ENCODE measurements around the gene OR10G8. TPM values are rescaled to one million over a fixed set of nuclear protein-coding genes. Genes with fewer than 3 reads are reported as not detected.
A peak's percentile ranks its signal among the peaks of the same experiment; 100 is the strongest.

Gene OR10G8
- total RNA-seq, 1 experiment from 2014 or later, result not detected

GRCh38 chr11:124070915-124071622, 44.5 kb downstream of the OR10G8 start:
- peaks cover 27% of the 10 kb centered on the region for H3K27me3 ChIP-seq (ENCODE audit: insufficient read depth, low read length)
- H3K4me3 ChIP-seq (replicated peaks in 1 of 2; ENCODE audit: low read depth in 1 of 2, low read length in 2 of 2), result no peak overlapping the region
- H3K36me3 ChIP-seq (ENCODE audit: control insufficient read depth in 1 of 2, insufficient read depth in 2 of 2, low read length in 2 of 2), result no peaks in the 10 kb centered on the region
- ChIA-PET RAD21 (ENCODE audit: low non-redundant PET in 1 of 2, low total read pairs in 2 of 2, uncharacterized antibody in 2 of 2, unreplicated experiment in 2 of 2) (interaction anchor here in 1 of 2 experiments (1.4 kb wide), 1 partner anchor 124 kb away, joined by 7 read pairs; no protein-coding TSS in a partner anchor), CTCF (interaction anchor here (0.6 to 2.3 kb wide), 15 partner anchors 9 to 337 kb away, joined by 3 to 26 read pairs (median 6); partner anchors contain the start of gene VWA5A), POLR2A (no interaction called here)
- peaks cover 0 to 5% of the 10 kb centered on the region in 2 experiments; a peak in 2 of 4 replicates for H3K4me1 ChIP-seq (ENCODE audit: control insufficient read depth in 1 of 2, insufficient read depth in 2 of 2, low read length in 2 of 2)
- DNase-seq (ENCODE audit: low read depth, low spot score) (peak; percentile 63), ATAC-seq (peak; percentile 50; the same call in 1 of the 2 replicates)
- no peaks in the 10 kb centered on the region for H3K9me2 ChIP-seq (ENCODE audit: insufficient read depth)
- no TSS peak for BruUV-seq (replicated peaks)
- no peak overlapping the region for H3K27ac ChIP-seq (ENCODE audit: low read depth, low read length)
- no peaks in the 10 kb centered on the region for H3K79me2 ChIP-seq (ENCODE audit: insufficient read depth, low read length)
- H2AFZ ChIP-seq (ENCODE audit: low read depth, low read length, poor library complexity, severe bottlenecking), result peak overlapping the region; percentile 82
- no peak overlapping the region for H3K9ac ChIP-seq (ENCODE audit: low read length)
- no peak for TF ChIP-seq YY1 (IDR thresholded peaks at IDR 0.05; ENCODE audit: extremely low read depth, insufficient replicate concordance, low read depth, low read length)
- no peak for TF ChIP-seq EZH2phosphoT487 (IDR thresholded peaks at IDR 0.05; ENCODE audit: borderline replicate concordance)
- no peak for TF ChIP-seq EZH2 (IDR thresholded peaks at IDR 0.05)
- no peak for TF ChIP-seq CBX3 (IDR thresholded peaks at IDR 0.05; ENCODE audit: low read depth)
- TF ChIP-seq CTCF (IDR thresholded peaks at IDR 0.05 in 2 of 3, conservative IDR thresholded peaks at IDR 0.05 in 1 of 3; ENCODE audit: borderline replicate concordance in 1 of 3, insufficient read depth in 1 of 3, low read depth in 2 of 3, low read length in 2 of 3), result peak; percentile 64 to 79 (median 65); a peak in 5 of 6 replicates
- TF ChIP-seq SRF (IDR thresholded peaks at IDR 0.05; ENCODE audit: low read depth), result no peak
- peak; percentile 71 for TF ChIP-seq RAD21 (IDR thresholded peaks at IDR 0.05; ENCODE audit: low read depth)
- no peak for TF ChIP-seq POLR2AphosphoS5 (IDR thresholded peaks at IDR 0.05; ENCODE audit: low read depth, low read length)
- no peak for TF ChIP-seq SIN3A (IDR thresholded peaks at IDR 0.05; ENCODE audit: low read depth)
- TF ChIP-seq TCF7L2 (IDR thresholded peaks at IDR 0.05; ENCODE audit: borderline replicate concordance, extremely low read depth, insufficient read depth, insufficient read length), result no peak
- no peaks in the 10 kb centered on the region for H4K20me1 ChIP-seq (ENCODE audit: insufficient read depth)
- H3K9me3 ChIP-seq (ENCODE audit: control insufficient read depth in 1 of 2, insufficient read depth in 1 of 2, low read depth in 1 of 2, low read length in 2 of 2), result no peaks in the 10 kb centered on the region
- intact Hi-C loops (cut with micrococcal nuclease), result loop anchor here (1.0 to 5.0 kb wide), 3 partner anchors 124 to 516 kb away; no protein-coding TSS in a partner anchor
- H3K4me2 ChIP-seq (ENCODE audit: low read length), result no peak overlapping the region
